ENCODE results near the gene METTL26.

Gene METTL26

GRCh38 chr16:631808-632358, 4.2 kb downstream of the METTL26 start:
- H3K27ac ChIP-seq, result no peak overlapping the region
- no peak for TF ChIP-seq CTCF (conservative IDR thresholded peaks at IDR 0.05)

- no peak within 1 kb of the TSS for H3K27ac ChIP-seq
- TF ChIP-seq CTCF (conservative IDR thresholded peaks at IDR 0.05), result no peak
Measured at GRCh38 chr16:630815-631405, 5.2 kb downstream of the METTL26 start, which contains the start of gene WFIKKN1. Gene WFIKKN1 (plus strand): TSS chr16:630985. CDS start chr16:631254, 269 bp downstream.

- no peak overlapping the region for H3K27ac ChIP-seq
- no peak for TF ChIP-seq CTCF (conservative IDR thresholded peaks at IDR 0.05)
Measured at GRCh38 chr16:630249-630814, 5.8 kb downstream of the METTL26 start.

GRCh38 chr16:629833-630248, 6.3 kb downstream of the METTL26 start:
- no peak for TF ChIP-seq CTCF (conservative IDR thresholded peaks at IDR 0.05)
- no peak overlapping the region for H3K27ac ChIP-seq

GRCh38 chr16:629185-629832, 6.8 kb downstream of the METTL26 start:
- TF ChIP-seq CTCF (conservative IDR thresholded peaks at IDR 0.05), result no peak
- H3K27ac ChIP-seq, result no peak overlapping the region

- H3K27ac ChIP-seq, result no peak overlapping the region
- TF ChIP-seq CTCF (conservative IDR thresholded peaks at IDR 0.05), result no peak
Measured at GRCh38 chr16:628321-629061, 7.6 kb downstream of the METTL26 start.
